Uterine smooth muscle cell (primary cell): Measurements from ENCODE around the gene NBPF14. TPM values are rescaled to one million over a fixed set of nuclear protein-coding genes. Genes with fewer than 3 reads are reported as not detected.

Experiments used
- total RNA-seq: library from RNA; depleted of rRNA; stranded (reverse); fragments of >200 nt; gene quantifications from 2 replicates; pipeline ENCODE4 v1.2.3, GENCODE V29; 2014

The NBPF14 gene
- total RNA-seq, result 47.0 and 62.9 TPM in 2 replicates

GRCh38 chr1:148595911-148596310, at the start of gene NBPF14:
Gene NBPF14, minus strand, starts transcription at chr1:148596011. Its CDS starts 294 bp downstream, at chr1:148595717.

GRCh38 chr1:148483029-148483428, 112.8 kb downstream of the NBPF14 start, which contains the start of gene PPIAL4G:
Gene PPIAL4G, minus strand, starts transcription at chr1:148483302. Its CDS starts 50 bp downstream, at chr1:148483252.

Other genes starting within 250 kb of the NBPF14 start
- gene PPIAL4G, start 112.7 kb downstream of the NBPF14 start, total RNA-seq, result under 0.01 TPM in 1 of 2 replicates, not detected in the other
- gene NUDT4B, start 152.8 kb upstream of the NBPF14 start, total RNA-seq, result 6.9 and 11.2 TPM in 2 replicates
- gene PDE4DIP, start 248.4 kb upstream of the NBPF14 start, total RNA-seq, result 136 and 222 TPM in 2 replicates